Stimulated activated CD4-positive, alpha-beta T cell treated with anti-CD3 and anti-CD28 coated beads, Interleukin-2, amount 100 ng/mL, for 24 hours (primary cell): ENCODE measurements around the gene ARFGEF3.
"Not testable (repeated sequence)": the region's sequence is repeated elsewhere in the genome, so short reads cannot be mapped to it uniquely, and the experiment has no call there.

Source experiments
- DNase-seq, 2 donors: peaks; one replicate each; pipeline ENCODE4 v3.0.0-alpha.2; 2020

ARFGEF3 gene

GRCh38 chr6:138211601-138212000 is 49.9 kb downstream of the ARFGEF3 start:
- no peak for DNase-seq

- DNase-seq = not testable (repeated sequence)
These were observed 50.8 kb downstream of the ARFGEF3 start for GRCh38 chr6:138212530-138212929.

GRCh38 chr6:138215093-138215782 is 53.5 kb downstream of the ARFGEF3 start:
- DNase-seq = no peak

- no peak for DNase-seq
These were observed 56.7 kb downstream of the ARFGEF3 start, which contains the start of gene PBOV1 for GRCh38 chr6:138218449-138218848. PBOV1 (minus strand) TSS chr6:138218491; CDS start chr6:138218395, 96 bp downstream.

DNA sequence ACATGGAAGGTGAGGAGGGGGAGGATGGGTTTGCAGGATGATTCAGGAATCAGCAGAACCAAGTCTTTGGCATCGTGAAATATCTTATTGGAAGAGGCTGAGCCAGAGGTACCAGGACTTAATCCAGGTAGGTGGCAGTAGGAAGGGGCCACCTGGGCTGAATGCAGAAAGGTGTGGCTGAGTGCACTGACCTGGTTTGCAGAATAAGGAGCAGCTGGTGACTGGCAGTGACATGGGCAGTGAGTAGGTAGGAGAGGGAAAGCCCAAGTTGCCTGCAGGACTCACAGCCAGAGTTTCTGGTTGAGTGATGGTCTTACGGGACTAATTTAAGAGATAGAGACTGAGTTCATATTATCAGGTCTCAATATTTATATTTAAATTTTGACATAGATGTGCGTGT is 57.7 kb downstream of the ARFGEF3 start:
- no peak for DNase-seq

DNA sequence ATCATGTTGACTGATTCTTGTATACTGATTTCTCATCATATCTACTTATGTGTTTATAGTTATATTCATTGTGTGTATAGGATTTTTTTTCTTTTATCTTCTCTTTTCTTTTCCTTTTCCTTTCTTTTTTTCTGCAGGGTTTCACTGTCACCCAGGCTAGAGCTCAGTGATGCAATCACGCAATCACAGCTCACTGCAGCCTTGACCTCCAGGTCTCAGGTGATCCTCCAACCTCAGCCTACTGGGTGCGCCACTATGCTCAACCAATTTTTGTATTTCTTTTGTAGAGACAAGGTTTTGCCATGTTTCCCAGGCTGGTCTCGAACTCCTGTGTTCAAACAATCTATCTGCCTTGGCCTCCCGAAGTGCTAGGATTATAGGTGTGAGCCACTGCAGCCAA is 58.2 kb downstream of the ARFGEF3 start:
- DNase-seq = no peak

- DNase-seq = no peak
These were observed 61.3 kb downstream of the ARFGEF3 start for GRCh38 chr6:138222901-138223546.

GRCh38 chr6:138225953-138226352 is 64.2 kb downstream of the ARFGEF3 start:
- no peak for DNase-seq

DNA sequence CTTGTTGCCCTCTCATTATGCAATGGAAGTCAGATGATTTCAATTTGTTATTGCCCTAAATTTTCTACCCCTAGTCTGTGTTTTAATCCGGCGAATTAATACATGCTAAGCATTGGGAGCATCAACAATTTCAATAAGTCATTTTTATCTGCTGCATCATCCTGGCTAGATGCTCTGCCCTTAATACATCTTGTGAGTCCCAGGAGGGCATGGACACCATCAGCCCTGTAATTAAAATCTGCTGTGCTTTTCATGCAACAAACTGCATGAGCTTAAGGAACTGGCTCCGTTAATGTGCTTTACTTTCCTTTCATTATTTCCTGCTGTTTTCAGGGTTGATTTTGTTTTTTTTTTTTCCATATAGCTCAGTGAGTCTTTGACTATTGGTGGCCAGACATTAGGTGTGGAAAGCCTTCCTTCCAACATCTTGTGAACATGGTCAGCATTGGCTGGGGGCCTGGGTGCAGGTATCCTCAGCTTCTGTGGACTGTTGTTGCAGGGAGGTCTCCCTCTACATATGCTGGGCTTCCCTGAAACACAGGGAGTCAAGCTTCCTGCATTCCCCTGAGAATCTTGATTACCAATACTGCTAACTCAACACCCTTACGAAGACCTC is 65.1 kb downstream of the ARFGEF3 start:
- DNase-seq = no peak

- DNase-seq = no peak
These were observed 65.6 kb downstream of the ARFGEF3 start for GRCh38 chr6:138227316-138227781.

DNA sequence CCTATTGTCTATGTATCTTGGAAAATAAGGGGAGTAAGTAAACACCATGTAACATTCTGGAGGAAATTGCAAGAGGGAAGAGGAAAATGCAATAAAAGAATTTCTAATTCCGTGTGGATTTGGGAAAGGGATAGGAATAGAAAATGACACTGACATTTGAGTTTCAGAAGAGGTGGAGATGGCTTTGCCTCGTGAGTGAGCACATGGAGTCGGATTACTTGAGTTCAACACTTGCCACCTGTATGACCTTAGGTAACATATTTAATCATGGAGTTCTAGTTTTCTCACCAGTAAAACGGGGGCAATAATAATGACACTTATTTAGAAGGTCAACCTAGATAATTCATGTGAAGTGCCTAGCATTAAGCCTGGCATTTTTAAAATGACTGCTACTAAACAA is 67.3 kb downstream of the ARFGEF3 start:
- DNase-seq = no peak

- no peak for DNase-seq
These were observed 68.0 kb downstream of the ARFGEF3 start for GRCh38 chr6:138229663-138230179.

DNA sequence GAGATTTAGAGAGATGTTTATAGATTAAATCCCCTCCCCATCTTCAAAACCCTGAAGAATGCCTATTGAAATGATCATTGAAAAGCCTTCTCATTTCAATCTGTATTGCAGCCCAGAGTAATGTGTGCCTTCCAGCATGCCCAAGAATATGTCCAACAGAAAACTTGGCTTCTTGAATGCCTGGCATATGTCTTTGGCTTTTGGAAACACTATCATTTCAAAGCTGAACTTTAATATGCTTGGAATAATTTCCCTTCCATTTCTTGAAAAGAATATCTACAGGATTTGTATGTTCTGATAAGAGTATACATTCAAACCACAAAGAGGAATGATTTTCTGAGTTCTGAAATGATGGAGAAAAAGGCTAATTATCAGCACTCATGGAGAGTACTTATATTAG is 68.5 kb downstream of the ARFGEF3 start:
- DNase-seq = no peak

DNA sequence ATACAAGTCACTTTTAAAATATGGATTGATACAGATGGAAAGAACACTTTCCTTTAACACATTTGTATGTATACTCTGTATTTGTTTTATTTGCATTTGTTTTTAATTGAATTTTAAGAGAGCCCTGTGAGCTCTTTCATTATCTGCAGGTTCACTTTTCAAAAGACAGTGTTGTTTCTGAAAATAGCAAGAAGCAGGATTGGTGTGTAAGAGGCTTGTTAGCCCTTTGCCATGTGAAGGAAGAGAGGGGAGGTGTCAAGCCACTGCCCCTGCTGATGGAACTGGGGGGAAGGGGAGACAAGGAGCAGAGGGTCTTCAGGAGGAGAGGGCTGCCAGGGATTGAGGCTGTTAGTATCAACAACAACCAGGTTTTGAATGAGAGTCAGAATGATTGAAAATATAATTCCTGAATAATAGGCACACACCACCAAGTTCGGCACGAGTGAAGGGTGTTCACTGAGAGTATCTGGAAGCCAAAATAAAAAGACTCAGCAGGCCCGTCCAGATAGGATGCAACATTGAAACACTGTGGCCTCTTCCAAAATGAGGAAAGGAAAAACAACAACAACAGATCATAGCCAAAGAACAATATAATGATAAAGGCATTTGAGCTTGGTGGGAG is 69.1 kb downstream of the ARFGEF3 start:
- DNase-seq = no peak

DNA sequence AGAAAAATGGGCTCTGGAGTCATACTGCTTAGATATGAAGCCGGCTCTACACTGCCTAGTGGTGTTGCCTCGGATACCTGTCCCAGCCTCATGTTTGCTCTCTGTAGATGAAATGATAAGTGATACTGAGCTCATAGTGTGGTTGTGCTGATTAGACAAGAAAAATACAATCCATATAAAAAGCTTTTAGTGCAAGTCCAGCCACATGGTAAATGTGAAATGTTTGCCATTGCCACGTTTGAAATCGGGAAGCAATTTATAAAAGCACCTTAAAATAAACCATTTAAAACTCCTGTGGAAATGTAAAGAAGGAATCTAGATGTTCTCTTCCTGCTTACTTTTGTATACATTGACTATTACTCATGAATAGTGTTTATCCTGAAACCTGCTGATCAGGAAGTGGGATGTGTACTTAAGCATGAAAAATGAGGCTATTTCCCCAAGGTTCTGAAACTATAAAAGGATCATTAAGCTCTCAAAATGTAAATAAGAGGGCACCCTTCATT is 69.7 kb downstream of the ARFGEF3 start:
- no peak for DNase-seq

- DNase-seq = no peak
These were observed 72.6 kb downstream of the ARFGEF3 start for GRCh38 chr6:138234363-138234762.

DNA sequence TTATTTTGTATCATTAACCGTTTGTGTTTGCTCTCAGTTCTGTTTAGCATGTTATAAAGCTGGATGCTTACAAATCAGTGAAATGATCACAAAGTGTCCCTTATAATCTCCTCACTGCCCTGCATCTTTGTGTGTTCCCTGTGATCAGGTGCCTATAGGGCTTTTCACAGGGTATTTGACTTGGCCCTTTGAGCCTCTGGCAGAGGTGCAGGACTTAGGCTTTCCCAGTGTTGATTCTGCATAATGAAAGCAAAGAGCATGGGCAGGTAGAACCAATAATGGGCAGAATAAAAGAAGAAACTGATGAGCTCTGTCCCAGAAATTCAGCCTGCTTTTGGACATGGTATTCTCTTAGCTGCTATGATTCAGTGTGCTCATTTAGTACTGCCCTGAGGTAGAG is 73.5 kb downstream of the ARFGEF3 start:
- DNase-seq = no peak

DNA sequence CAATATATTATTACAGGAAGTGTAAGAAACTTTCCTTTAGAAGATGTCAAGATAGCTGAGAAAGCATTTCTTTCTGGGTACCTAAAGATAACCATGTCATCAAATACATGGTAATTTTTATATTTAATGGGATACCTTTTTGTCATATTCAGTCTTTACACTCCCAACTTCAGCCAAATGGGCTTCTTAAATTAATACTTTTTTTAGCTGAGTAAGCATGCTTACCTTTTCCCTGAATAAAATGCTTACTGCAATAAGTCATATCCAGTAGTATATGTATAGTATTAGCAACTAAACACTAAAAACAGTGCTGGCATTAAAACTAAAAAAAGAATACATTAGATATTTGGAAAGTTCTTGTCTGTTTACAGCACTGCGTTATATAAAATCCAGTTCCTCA is 74.0 kb downstream of the ARFGEF3 start:
- DNase-seq = no peak

DNA sequence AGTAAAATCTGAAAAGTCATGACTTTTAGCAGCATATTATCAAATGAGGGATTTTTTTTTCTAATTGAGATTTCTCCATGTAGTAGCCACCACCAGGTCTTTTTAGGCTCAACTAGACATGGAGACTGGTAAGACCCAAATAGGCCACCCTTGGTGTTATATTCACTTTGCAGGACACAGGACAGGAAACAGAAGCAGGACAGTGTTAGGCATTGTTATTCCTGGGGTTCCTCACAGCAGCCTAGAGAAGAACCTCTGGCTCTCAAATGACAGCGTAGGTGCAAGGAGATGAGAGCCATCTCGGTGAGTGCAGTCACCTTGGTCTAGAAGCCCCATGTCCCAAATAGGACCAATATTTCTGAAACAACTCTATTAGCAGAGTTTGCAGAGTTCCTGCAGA is 75.7 kb downstream of the ARFGEF3 start:
- no peak for DNase-seq

DNA sequence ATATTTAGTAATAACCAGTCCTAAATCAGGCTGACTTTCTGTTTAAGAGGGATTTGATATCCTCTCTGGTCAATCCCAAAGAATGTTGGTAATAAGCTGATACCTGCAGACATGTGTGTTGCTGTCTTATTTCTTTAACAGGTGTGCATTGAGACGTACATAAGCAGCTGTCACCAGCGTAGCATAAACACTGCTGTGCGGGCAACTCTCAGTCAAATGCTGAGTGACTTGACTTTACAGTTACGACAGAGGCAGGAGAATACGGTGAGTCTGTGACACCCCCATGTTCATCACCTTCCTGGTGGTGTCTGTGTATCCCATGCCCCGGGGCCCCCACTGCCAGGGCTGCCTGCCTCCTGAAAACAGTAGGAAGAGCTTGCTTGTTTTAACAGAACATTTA is 76.6 kb downstream of the ARFGEF3 start:
- no peak for DNase-seq

DNA sequence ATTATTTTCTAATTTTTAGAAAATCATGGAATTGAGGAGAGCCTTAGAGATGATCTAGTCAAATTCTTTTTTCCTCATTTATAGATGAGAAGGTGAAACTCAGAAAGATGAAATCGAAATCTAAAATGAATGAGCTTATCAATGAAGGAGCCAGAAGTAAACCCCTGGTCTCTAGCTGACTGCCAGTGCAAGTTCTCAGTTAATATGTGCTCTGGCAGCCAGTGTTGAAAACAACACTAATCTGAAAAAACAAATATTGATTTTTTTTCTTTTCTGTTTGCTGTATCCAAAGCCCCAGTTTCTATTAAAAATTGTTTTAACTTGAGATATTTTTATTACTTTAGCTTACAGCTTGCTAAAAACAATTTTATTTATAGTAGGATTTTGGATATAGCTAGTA is 78.0 kb downstream of the ARFGEF3 start:
- DNase-seq = no peak

DNA sequence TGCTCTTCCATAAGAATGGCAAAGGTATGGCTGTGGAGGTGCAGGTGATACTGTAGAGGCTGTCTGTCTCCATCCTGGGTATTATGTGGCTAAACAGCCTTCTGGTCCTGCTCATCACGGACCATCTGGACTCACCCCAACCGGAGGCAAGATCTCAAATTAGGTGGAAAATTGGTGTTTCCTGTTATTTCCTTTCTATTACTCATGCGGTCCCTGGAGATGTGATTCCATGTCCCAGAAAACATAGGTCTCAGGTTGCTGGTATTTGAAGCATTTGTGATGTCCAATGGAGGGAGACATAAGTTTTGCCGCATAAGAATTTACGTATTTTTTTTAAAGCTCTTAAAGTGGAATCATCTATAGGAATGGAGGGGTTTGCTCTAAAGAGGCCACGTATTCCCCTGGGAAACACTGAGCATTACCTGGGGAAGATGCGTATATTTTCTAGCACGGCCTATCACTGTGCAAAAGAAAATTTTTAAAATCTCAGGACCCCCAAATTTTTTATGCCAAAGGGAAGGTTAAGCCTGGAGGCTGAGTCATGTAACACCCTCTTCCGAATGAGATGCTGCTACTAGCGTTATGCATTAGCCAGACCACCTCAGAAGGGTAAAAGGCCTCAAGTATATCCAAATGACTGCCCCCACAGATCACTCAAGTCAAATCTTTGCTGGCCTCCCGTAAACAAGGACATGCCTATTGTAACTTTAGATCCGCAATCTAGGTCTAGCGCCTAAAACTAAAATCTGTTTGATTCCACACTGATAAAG is 78.9 kb downstream of the ARFGEF3 start:
- no peak for DNase-seq
